Measurements from ENCODE around the gene RHBDL2. TPM values are rescaled to one million over a fixed set of nuclear protein-coding genes. Genes with fewer than 3 reads are reported as not detected.
"Not testable (repeated sequence)": the region's sequence is repeated elsewhere in the genome, so short reads cannot be mapped to it uniquely, and the experiment has no call there.

RHBDL2 gene
- not detected for total RNA-seq

- CTCF ChIA-PET, result no interaction called here
- POLR2A ChIA-PET, result no interaction called here
Observed at GRCh38 chr1:38941527-38942019, at the start of gene RHBDL2. Gene RHBDL2 (minus strand): TSS chr1:38941830. CDS start chr1:38919212, 22,618 bp downstream.

- ChIA-PET POLR2A (interaction anchor here (0.6 to 1.0 kb wide), 3 partner anchors 11 to 119 kb away, joined by 4 to 6 read pairs (median 5); no protein-coding TSS in a partner anchor), CTCF (no interaction called here)
Observed at GRCh38 chr1:38990738-38991637, 49.4 kb upstream of the RHBDL2 start, which contains the start of gene AKIRIN1. Gene AKIRIN1 (plus strand): TSS chr1:38991276. CDS start chr1:38991381, 105 bp downstream.

- CTCF ChIA-PET, result no interaction called here
Observed at GRCh38 chr1:38990386-38990737, 48.7 kb upstream of the RHBDL2 start.

GRCh38 chr1:38989979-38990378, 48.3 kb upstream of the RHBDL2 start:
- CTCF ChIA-PET, result interaction anchor here (0.7 kb wide), 1 partner anchor 35 kb away, joined by 4 read pairs; no protein-coding TSS in a partner anchor
- POLR2A ChIA-PET, result no interaction called here

More at GRCh38 chr1:38990386-38990737, 48.7 kb upstream of the RHBDL2 start:
- POLR2A ChIA-PET, result interaction anchor here (0.6 to 1.0 kb wide), 2 partner anchors 12 to 26 kb away, joined by 4 to 5 read pairs; no protein-coding TSS in a partner anchor

- POLR2A ChIA-PET, CTCF ChIA-PET: not testable (repeated sequence)
Observed at GRCh38 chr1:38979380-38979779, 37.8 kb upstream of the RHBDL2 start.

GRCh38 chr1:38978245-38978542, 36.6 kb upstream of the RHBDL2 start:
- ChIA-PET POLR2A (interaction anchor here (0.7 kb wide), 1 partner anchor 16 kb away, joined by 3 read pairs; no protein-coding TSS in a partner anchor), CTCF (interaction anchor here (0.6 kb wide), 1 partner anchor 132 kb away, joined by 3 read pairs; no protein-coding TSS in a partner anchor)

GRCh38 chr1:38977399-38978244, 36.0 kb upstream of the RHBDL2 start:
- CTCF ChIA-PET, result interaction anchor here (0.6 kb wide), 1 partner anchor 132 kb away, joined by 3 read pairs; no protein-coding TSS in a partner anchor

GRCh38 chr1:38973659-38974437, 32.2 kb upstream of the RHBDL2 start:
- ChIA-PET CTCF (no interaction called here), POLR2A (interaction anchor here (0.8 kb wide), 1 partner anchor 381 kb away, joined by 4 read pairs; no protein-coding TSS in a partner anchor)

More at GRCh38 chr1:38977399-38978244, 36.0 kb upstream of the RHBDL2 start:
- POLR2A ChIA-PET, result interaction anchor here (0.6 to 0.7 kb wide), 2 partner anchors 17 to 50 kb away, joined by 3 to 8 read pairs; no protein-coding TSS in a partner anchor

GRCh38 chr1:38973145-38973544, 31.5 kb upstream of the RHBDL2 start:
- CTCF ChIA-PET, result not testable (repeated sequence)
- POLR2A ChIA-PET, result interaction anchor here (0.8 kb wide), 1 partner anchor 380 kb away, joined by 4 read pairs; no protein-coding TSS in a partner anchor

GRCh38 chr1:38964140-38964548, 22.5 kb upstream of the RHBDL2 start:
- ChIA-PET POLR2A (interaction anchor here (0.7 kb wide), 1 partner anchor 26 kb away, joined by 5 read pairs; no protein-coding TSS in a partner anchor), CTCF (interaction anchor here (0.7 to 1.7 kb wide), 2 partner anchors 19 to 82 kb away, joined by 3 read pairs; no protein-coding TSS in a partner anchor)

- POLR2A ChIA-PET, result no interaction called here
- CTCF ChIA-PET, result no interaction called here
Observed at GRCh38 chr1:38962560-38962959, 20.9 kb upstream of the RHBDL2 start.

- CTCF ChIA-PET, result no interaction called here
- POLR2A ChIA-PET, result no interaction called here
Observed at GRCh38 chr1:38962113-38962512, 20.5 kb upstream of the RHBDL2 start.

GRCh38 chr1:38958967-38959366, 17.3 kb upstream of the RHBDL2 start:
- ChIA-PET POLR2A (no interaction called here), CTCF (no interaction called here)

- POLR2A ChIA-PET, result no interaction called here
Observed at GRCh38 chr1:38953433-38953860, 11.8 kb upstream of the RHBDL2 start.

GRCh38 chr1:38950553-38950952, 8.9 kb upstream of the RHBDL2 start:
- CTCF ChIA-PET, result no interaction called here
- POLR2A ChIA-PET, result interaction anchor here (0.6 kb wide), 1 partner anchor 77 kb away, joined by 3 read pairs; no protein-coding TSS in a partner anchor

More at GRCh38 chr1:38953433-38953860, 11.8 kb upstream of the RHBDL2 start:
- CTCF ChIA-PET, result interaction anchor here (0.6 kb wide), 1 partner anchor 111 kb away, joined by 5 read pairs; no protein-coding TSS in a partner anchor

GRCh38 chr1:38944547-38944946, 2.9 kb upstream of the RHBDL2 start:
- POLR2A ChIA-PET, result no interaction called here
- CTCF ChIA-PET, result no interaction called here

- CTCF ChIA-PET, result interaction anchor here (0.6 to 0.7 kb wide), 2 partner anchors 35 to 64 kb away, joined by 3 to 6 read pairs; no protein-coding TSS in a partner anchor
- POLR2A ChIA-PET, result no interaction called here
Observed at GRCh38 chr1:38942664-38943428, 1.2 kb upstream of the RHBDL2 start.

- CTCF ChIA-PET, result no interaction called here
- POLR2A ChIA-PET, result no interaction called here
Observed at GRCh38 chr1:38941093-38941492, 537 bp downstream of the RHBDL2 start.
